Prostate gland (tissue), 2 donors: ENCODE data around the gene UVSSA. TPM values are rescaled to one million over a fixed set of nuclear protein-coding genes. Genes with fewer than 3 reads are reported as not detected.

Experiments
- DNase-seq: peaks from one replicate; pipeline ENCODE4 v3.0.0-alpha.2; 2019; ENCODE audit warnings: low spot score
- H3K27ac ChIP-seq, 2 donors: fragments of 200-600 bp; sonication (generic); 2 replicates each; pipeline ENCODE4 v1.5.1; 2017 to 2019
- H3K27me3 ChIP-seq: fragments of 200-600 bp; sonication (generic); replicated peaks from 2 replicates; pipeline ENCODE4 v1.5.1; 2019; ENCODE audit not compliant: insufficient read depth
- H3K36me3 ChIP-seq, 2 donors: fragments of 200-600 bp; sonication (generic); 1 replicate in 1 of 2; 2 replicates in 1 of 2; pipeline versions ENCODE4 v1.5.1 to v1.8.1; 2017 to 2019
- H3K4me1 ChIP-seq: fragments of 200-600 bp; sonication (generic); replicated peaks from 2 replicates; pipeline ENCODE4 v1.5.1; 2019
- H3K4me3 ChIP-seq, 2 donors: fragments of 200-600 bp; sonication (generic); 2 replicates each; pipeline ENCODE4 v1.5.1; 2017 to 2019
- H3K9me3 ChIP-seq: fragments of 200-600 bp; sonication (generic); 2 replicates; pipeline ENCODE4 v1.5.1; 2017
- CTCF ChIP-seq, 4 experiments: fragments of 200-600 bp in 2 of 4; fragments of 450-650 bp in 2 of 4; sonication (generic) in 2 of 4; IDR thresholded peaks; 1 replicate in 3 of 4; 2 replicates in 1 of 4; pipeline ENCODE4 v1.5.1; 2016 to 2019; ENCODE audit warnings: antibody characterized with exemption in 4 of 4, mild to moderate bottlenecking in 2 of 4, moderate library complexity in 2 of 4
- POLR2A ChIP-seq: fragments of 450-650 bp; IDR thresholded peaks from one replicate; pipeline ENCODE4 v1.6.1; 2016; ENCODE audit warnings: antibody characterized with exemption, mild to moderate bottlenecking
- POLR2AphosphoS5 ChIP-seq: sonication (generic); formaldehyde crosslinking; IDR thresholded peaks from one replicate; pipeline ENCODE4 v1.6.1; 2017; ENCODE audit warnings: antibody characterized with exemption
- WGBS: methylation state at CpG from one replicate; pipeline ENCODE4 v1.1.5; 2018; 5-methylcytosine and 5-hydroxymethylcytosine counted together
- intact Hi-C: fragments of 100-400 bp; cut with DNase I; formaldehyde crosslinking; loops from one replicate; pipeline ENCODE4 v1.14.2; 2022
- total RNA-seq, 2 donors: library from RNA; depleted of rRNA; stranded (reverse); fragments of >200 nt; gene quantifications; one replicate each; pipeline ENCODE4 v1.1.0, GENCODE V29; 2016

The UVSSA gene
- total RNA-seq, 2 donors from 2014 or later, result 20.8 to 47.9 TPM

- Histone ChIP-seq H3K4me1 (peaks cover 4% of the 10 kb centered on the region), H3K36me3 (peaks cover 0 to 6% of the 10 kb centered on the region in 2 donors)
These were observed 6.4 kb downstream of the UVSSA start for GRCh38 chr4:1353186-1354055.

DNA sequence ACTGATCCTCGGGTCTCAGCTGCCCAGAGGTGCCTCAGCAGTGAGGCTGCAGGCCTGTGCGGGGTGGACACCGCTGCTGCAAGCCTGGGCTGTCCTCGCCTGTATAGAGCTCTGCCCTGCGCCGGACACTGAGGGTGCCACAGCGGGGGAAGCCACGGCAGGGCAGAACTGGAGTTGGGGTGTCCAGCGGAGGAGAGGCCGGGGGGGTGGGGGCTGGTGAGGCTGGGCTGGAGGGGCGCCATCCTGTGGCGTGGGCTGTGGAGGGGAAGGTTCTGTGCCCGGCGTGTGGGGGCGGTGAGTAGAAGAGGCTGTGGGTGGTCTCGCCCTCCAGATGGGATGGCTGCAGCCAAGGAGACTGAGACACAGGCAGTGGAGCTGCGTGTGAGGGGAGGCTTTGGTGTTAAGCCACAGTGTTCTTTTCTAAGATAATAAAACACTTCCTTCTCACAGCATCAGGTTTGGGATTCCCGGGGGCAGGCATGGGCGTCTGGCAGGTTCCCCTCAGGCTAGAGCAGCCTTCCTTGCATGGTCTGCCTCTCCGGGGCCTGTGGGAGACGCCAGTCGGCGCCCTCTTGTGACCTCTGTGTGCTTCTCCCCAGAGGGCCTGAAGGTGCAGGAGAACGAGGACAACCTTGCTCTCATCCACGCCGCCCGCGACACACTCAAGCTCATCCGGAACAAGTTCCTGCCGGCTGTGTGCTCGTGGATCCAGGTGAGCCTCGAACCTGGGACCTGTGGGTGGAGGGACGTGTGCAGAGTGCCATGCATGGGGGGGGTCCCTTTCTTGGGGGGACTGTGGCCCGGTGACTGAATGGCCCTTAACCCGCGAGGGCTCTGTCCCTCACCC lies 7.4 kb downstream of the UVSSA start:
- H3K27ac ChIP-seq, result no peak overlapping the region
- no peaks in the 10 kb centered on the region for H3K27me3 ChIP-seq
- 89% methylated on average over 31 of the region's 36 CpGs for WGBS
- DNase-seq, result no peak
- intact Hi-C loops, result loop anchor here (2.0 kb wide), 1 partner anchor 374 kb away; no protein-coding TSS in a partner anchor
- TF ChIP-seq POLR2AphosphoS5 (no peak), CTCF (IDR thresholded peaks at IDR 0.05) (no peak), POLR2A (no peak)
- no peaks in the 10 kb centered on the region for H3K4me1 ChIP-seq
- no peak overlapping the region for H3K4me3 ChIP-seq
- H3K9me3 ChIP-seq, result no peaks in the 10 kb centered on the region
- peaks cover 0 to 6% of the 10 kb centered on the region in 2 donors for H3K36me3 ChIP-seq

More at GRCh38 chr4:1353186-1354055, 6.4 kb downstream of the UVSSA start:
- no peak for TF ChIP-seq POLR2AphosphoS5
- no peak for TF ChIP-seq CTCF (IDR thresholded peaks at IDR 0.05)
- no peak for TF ChIP-seq POLR2A
- Histone ChIP-seq H3K4me3 (no peak overlapping the region), H3K27ac (no peak overlapping the region), H3K9me3 (no peaks in the 10 kb centered on the region), H3K27me3 (no peaks in the 10 kb centered on the region)
- intact Hi-C loops, result loop anchor here (2.0 kb wide), 2 partner anchors 223 to 375 kb away; no protein-coding TSS in a partner anchor
- no peak for DNase-seq
- 87% methylated on average over 29 of the region's 30 CpGs for WGBS

GRCh38 chr4:1354983-1355275 lies 7.9 kb downstream of the UVSSA start:
- TF ChIP-seq POLR2AphosphoS5 (no peak), POLR2A (no peak), CTCF (IDR thresholded peaks at IDR 0.05) (no peak)
- DNase-seq, result no peak
- Histone ChIP-seq H3K9me3 (no peaks in the 10 kb centered on the region), H3K27ac (no peak overlapping the region), H3K4me3 (no peak overlapping the region), H3K4me1 (no peaks in the 10 kb centered on the region), H3K27me3 (no peaks in the 10 kb centered on the region), H3K36me3 (peaks cover 0 to 6% of the 10 kb centered on the region in 2 donors)
- WGBS, result 90% methylated on average over 18 of the region's 18 CpGs
- intact Hi-C loops, result loop anchor here (2.0 to 5.0 kb wide), 2 partner anchors 277 to 374 kb away; no protein-coding TSS in a partner anchor

DNA sequence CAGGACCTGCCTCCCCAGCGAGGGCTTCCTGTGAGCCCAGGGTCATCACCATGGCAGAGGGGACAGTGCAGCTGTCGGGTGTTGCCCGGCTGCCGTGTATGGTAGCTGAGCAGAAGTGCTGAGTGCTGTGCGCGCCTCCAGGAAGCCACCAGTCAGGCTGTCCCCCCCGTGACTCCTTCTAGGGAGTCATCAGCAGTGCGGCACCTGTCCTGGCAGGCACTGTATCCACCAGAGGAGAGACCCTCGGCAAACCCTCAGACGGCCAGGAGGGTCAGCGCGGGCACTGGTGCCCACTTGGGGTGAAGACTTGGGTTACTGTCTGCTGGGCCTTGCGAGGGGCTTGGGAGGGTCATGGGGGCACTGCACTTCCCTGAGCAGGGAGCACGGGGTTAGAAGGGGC lies 8.4 kb downstream of the UVSSA start:
- no peak for TF ChIP-seq POLR2AphosphoS5
- no peak for TF ChIP-seq CTCF (IDR thresholded peaks at IDR 0.05)
- TF ChIP-seq POLR2A, result no peak
- Histone ChIP-seq H3K27ac (no peak overlapping the region), H3K36me3 (peaks cover 0 to 6% of the 10 kb centered on the region in 2 donors), H3K4me3 (no peak overlapping the region), H3K27me3 (no peaks in the 10 kb centered on the region), H3K4me1 (no peaks in the 10 kb centered on the region), H3K9me3 (no peaks in the 10 kb centered on the region)
- intact Hi-C loops, result loop anchor here (2.0 to 5.0 kb wide), 2 partner anchors 277 to 373 kb away; no protein-coding TSS in a partner anchor
- no peak for DNase-seq
- WGBS, result 90% methylated on average over 13 of the region's 14 CpGs
